ENCODE results near the gene ZCCHC24. TPM values are rescaled to one million over a fixed set of nuclear protein-coding genes. Genes with fewer than 3 reads are reported as not detected.
"Not testable (repeated sequence)": the region's sequence is repeated elsewhere in the genome, so short reads cannot be mapped to it uniquely, and the experiment has no call there.

ZCCHC24 gene
- total and polyA plus RNA-seq, 8 donors: 3.5 to 13.2 (median 7.3) TPM

DNA sequence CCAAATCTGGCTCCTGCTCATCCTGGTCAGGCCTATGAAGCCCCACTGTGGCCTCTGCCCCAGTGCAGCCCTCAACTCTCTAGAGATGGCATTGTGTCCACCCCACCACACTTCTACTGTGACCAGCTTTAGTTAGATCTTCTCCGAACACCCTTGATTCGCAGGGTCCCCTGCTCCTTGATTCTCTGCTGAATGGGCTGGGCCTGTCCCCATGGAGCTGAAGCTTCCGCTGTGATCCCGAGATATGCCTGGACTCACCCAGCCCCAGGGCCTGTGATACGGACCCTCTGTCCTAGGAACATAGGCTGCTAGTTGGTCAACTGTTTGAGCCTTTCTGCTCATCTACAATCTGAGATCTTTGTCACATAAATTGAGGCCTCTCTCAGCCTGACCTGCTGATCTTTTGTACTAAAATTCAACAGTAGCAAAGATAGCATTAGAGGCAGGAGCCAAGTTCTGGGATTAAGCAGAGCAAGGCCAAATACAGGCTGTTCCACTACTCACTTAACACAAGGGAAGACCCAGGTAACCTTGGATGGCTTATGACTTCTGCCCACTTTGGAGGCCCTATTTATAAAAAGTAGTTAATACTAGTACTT lies 104.7 kb downstream of the ZCCHC24 start:
- Histone ChIP-seq H3K27me3 (no peaks in the 10 kb centered on the region), H3K9me3 (no peaks in the 10 kb centered on the region), H3K27ac (no peak overlapping the region), H3K36me3 (no peaks in the 10 kb centered on the region), H3K4me1 (peaks cover 23 to 26% (median 25%) of the 10 kb centered on the region in 3 donors), H3K4me3 (no peak overlapping the region)
- FAIRE-seq: no peak
- 87 to 92% methylated on average over 5 of the region's 5 CpGs for WGBS, 2 donors
- DNase-seq: peak in 1 of 6 donors; percentile 15
- intact Hi-C loops (cut with DNase I): no loop called here
- TF ChIP-seq, protein P1, sequence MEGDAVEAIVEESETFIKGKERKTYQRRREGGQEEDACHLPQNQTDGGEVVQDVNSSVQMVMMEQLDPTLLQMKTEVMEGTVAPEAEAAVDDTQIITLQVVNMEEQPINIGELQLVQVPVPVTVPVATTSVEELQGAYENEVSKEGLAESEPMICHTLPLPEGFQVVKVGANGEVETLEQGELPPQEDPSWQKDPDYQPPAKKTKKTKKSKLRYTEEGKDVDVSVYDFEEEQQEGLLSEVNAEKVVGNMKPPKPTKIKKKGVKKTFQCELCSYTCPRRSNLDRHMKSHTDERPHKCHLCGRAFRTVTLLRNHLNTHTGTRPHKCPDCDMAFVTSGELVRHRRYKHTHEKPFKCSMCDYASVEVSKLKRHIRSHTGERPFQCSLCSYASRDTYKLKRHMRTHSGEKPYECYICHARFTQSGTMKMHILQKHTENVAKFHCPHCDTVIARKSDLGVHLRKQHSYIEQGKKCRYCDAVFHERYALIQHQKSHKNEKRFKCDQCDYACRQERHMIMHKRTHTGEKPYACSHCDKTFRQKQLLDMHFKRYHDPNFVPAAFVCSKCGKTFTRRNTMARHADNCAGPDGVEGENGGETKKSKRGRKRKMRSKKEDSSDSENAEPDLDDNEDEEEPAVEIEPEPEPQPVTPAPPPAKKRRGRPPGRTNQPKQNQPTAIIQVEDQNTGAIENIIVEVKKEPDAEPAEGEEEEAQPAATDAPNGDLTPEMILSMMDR (IDR thresholded peaks at IDR 0.05): no peak
- ATAC-seq: no peak

DNA sequence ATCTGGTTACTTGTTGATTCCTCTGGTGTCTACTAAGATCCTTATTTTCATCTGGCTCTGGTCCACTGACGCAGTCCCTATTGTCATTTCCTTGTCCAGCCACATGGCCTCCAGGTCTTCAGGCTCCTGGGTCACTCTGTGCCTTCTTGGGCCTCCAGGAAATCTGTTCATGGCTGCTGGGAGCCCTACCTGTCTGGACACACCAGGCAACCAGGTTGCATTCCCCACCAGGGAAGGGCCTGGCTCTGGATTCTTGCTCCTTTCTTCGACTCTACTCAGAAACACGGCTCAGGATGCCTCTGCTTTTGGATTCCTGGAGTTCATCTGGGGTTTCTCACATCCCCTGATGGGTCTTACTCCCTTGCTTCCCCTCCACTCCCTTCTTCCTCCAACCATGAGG lies 106.2 kb downstream of the ZCCHC24 start:
- TF ChIP-seq, protein P1 (IDR thresholded peaks at IDR 0.05): no peak
- intact Hi-C loops (cut with DNase I): no loop called here
- 95 to 97% methylated on average over 3 of the region's 3 CpGs for WGBS, 2 donors

DNA sequence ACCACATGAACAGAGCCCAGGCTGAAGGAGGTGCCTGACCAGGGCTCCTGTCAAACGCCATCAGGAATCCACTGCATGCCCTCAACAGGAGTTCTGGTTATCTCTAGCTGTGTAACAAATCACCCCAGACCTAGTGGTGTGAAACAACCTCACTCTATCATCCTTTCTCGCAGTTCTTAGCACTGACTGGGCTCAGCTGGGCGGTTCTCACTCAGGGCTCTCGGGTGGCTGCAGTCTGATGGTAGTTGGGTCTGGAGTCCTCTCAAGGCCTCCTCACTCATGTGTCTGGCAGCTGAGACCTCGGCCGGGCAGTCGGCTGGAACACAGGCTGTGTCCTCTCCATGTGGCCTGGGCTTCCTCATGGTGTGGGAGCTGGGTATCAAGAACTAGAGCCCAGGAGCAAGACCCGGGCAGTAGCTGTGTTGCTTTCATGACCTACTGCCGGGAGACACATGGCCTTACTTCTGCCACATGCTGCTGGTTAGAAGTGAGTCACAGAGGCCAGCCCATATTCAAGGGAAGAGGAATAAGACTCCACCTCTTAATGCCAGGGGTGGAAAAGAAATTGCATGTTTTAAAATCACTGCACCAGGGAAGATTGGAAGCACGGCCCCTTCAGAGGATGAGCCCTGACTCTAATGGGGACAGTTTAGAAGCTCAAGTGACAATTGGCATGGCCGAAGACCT lies 107.5 kb downstream of the ZCCHC24 start:
- H3K36me3 ChIP-seq; intact Hi-C loops (cut with DNase I); H3K9me3 ChIP-seq; H3K27ac ChIP-seq; H3K4me3 ChIP-seq; FAIRE-seq; H3K27me3 ChIP-seq; ATAC-seq: not testable (repeated sequence)
- 96 to 98% methylated on average over 7 of the region's 11 CpGs for WGBS, 2 donors
- peak in 1 of 6 donors; percentile 7 for DNase-seq
- H3K4me1 ChIP-seq: peaks cover 6 to 14% (median 12%) of the 10 kb centered on the region in 3 donors

More for the DNA sequence above, 106.2 kb downstream of the ZCCHC24 start:
- no peak for ATAC-seq
- H3K27me3 ChIP-seq: no peaks in the 10 kb centered on the region
- peaks cover 14 to 21% (median 15%) of the 10 kb centered on the region in 3 donors for H3K4me1 ChIP-seq
- FAIRE-seq: no peak
- no peaks in the 10 kb centered on the region for H3K36me3 ChIP-seq
- DNase-seq: peak in 1 of 6 donors; percentile 4
- no peak overlapping the region for H3K4me3 ChIP-seq
- no peaks in the 10 kb centered on the region for H3K9me3 ChIP-seq
- no peak overlapping the region for H3K27ac ChIP-seq

DNA sequence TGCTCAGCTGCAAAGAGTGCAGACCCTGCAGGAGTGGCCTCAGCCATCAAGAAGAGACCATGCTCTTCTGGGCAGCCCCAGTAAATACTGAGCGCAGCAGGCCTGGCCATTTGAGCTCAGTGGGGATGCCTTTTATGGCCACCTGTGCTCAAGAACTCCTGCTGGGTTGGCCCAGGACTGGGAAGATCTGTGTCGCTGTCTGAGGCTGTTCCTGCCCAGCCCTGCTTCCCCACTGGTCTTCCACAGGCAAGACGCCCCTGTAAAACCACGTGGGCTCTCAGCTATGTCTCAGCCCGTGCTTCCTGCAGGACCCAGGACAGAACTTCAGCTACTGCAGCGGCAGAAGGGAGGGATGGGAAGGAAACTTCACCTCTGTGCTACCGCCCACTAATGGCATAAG lies 108.7 kb downstream of the ZCCHC24 start:
- Histone ChIP-seq H3K27me3 (no peaks in the 10 kb centered on the region), H3K27ac (no peak overlapping the region), H3K4me3 (no peak overlapping the region), H3K9me3 (no peaks in the 10 kb centered on the region), H3K4me1 (peaks cover 0 to 2% (median under 1%) of the 10 kb centered on the region in 3 donors), H3K36me3 (no peaks in the 10 kb centered on the region)
- WGBS, 2 donors: 88 to 90% methylated on average over 7 of the region's 7 CpGs
- ATAC-seq (no peak), DNase-seq (peak in 1 of 6 donors; percentile 11), FAIRE-seq (no peak)
- intact Hi-C loops (cut with DNase I): no loop called here
- TF ChIP-seq, protein P1 (IDR thresholded peaks at IDR 0.05): no peak

DNA sequence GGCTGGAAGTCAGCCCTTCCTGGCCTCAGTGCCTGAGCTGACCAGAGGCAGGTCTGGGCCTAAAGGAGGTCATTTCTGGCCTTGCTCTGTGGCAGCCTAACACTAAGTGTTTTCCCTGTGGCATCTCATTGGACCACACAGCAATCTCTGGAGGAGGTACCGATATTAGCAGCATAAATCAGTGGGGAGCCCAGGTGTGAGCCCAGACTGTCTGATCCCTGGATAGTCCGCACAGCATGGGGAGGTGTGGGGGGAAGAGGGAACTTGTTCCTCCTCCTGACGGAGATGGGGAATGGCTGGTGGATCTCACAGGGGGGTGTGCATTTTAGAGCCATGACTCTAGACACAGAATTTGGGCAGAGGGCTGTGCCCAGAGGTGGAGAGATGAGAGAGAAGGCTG lies 109.1 kb downstream of the ZCCHC24 start:
- Histone ChIP-seq H3K27ac (no peak overlapping the region), H3K27me3 (no peaks in the 10 kb centered on the region), H3K9me3 (no peaks in the 10 kb centered on the region), H3K4me1 (no peaks in the 10 kb centered on the region), H3K36me3 (no peaks in the 10 kb centered on the region), H3K4me3 (no peak overlapping the region)
- 97% methylated on average over 3 of the region's 3 CpGs for WGBS, 2 donors
- intact Hi-C loops (cut with DNase I): no loop called here
- FAIRE-seq (no peak), DNase-seq (peak in 1 of 6 donors; percentile 1), ATAC-seq (no peak)
- TF ChIP-seq, protein P1 (IDR thresholded peaks at IDR 0.05): no peak

Measured in pancreas (tissue), 10 donors.